GM19452 (cell line): ENCODE results near the gene PAPPA2.

ENCODE experiments used
- ATAC-seq: cut with Tn5 transposase; IDR thresholded peaks from one replicate; pipeline ENCODE4 v1.9.1; 2021; ENCODE audit not compliant: unreplicated experiment

Gene PAPPA2

GRCh38 chr1:176843352-176844297 lies 380.6 kb downstream of the PAPPA2 start:
- no peak for ATAC-seq

GRCh38 chr1:176847052-176847451 lies 384.1 kb downstream of the PAPPA2 start:
- no peak for ATAC-seq

- no peak for ATAC-seq
Observed at GRCh38 chr1:176849281-176849680, 386.3 kb downstream of the PAPPA2 start.

- ATAC-seq, result no peak
Observed at GRCh38 chr1:176850871-176851270, 387.9 kb downstream of the PAPPA2 start.

- ATAC-seq, result no peak
Observed at GRCh38 chr1:176852124-176852523, 389.1 kb downstream of the PAPPA2 start.

GRCh38 chr1:176853503-176853902 lies 390.5 kb downstream of the PAPPA2 start:
- no peak for ATAC-seq

GRCh38 chr1:176854121-176854520 lies 391.1 kb downstream of the PAPPA2 start:
- ATAC-seq, result no peak

GRCh38 chr1:176854758-176855745 lies 392.1 kb downstream of the PAPPA2 start:
- ATAC-seq, result no peak

- no peak for ATAC-seq
Observed at GRCh38 chr1:176857632-176858031, 394.7 kb downstream of the PAPPA2 start.

GRCh38 chr1:176858433-176858916 lies 395.5 kb downstream of the PAPPA2 start:
- no peak for ATAC-seq

GRCh38 chr1:176863613-176864012 lies 400.6 kb downstream of the PAPPA2 start:
- no peak for ATAC-seq

- no peak for ATAC-seq
Observed at GRCh38 chr1:176864211-176864610, 401.2 kb downstream of the PAPPA2 start.

GRCh38 chr1:176866011-176866714 lies 403.2 kb downstream of the PAPPA2 start:
- no peak for ATAC-seq

GRCh38 chr1:176869577-176869976 lies 406.6 kb downstream of the PAPPA2 start:
- ATAC-seq, result no peak

- no peak for ATAC-seq
Observed at GRCh38 chr1:176876966-176877515, 414.1 kb downstream of the PAPPA2 start.

- ATAC-seq, result no peak
Observed at GRCh38 chr1:176877557-176877956, 414.6 kb downstream of the PAPPA2 start.

GRCh38 chr1:176878750-176879536 lies 416.0 kb downstream of the PAPPA2 start:
- no peak for ATAC-seq

GRCh38 chr1:176879784-176880620 lies 417.0 kb downstream of the PAPPA2 start:
- no peak for ATAC-seq
